DMS53 treated with DMSO at 0.1 percent for 48 hours (cell line): ENCODE results near the gene C16orf89.

Experiments
- DNase-seq: peaks from one replicate; lab custom pipeline; 2025; ENCODE audit not compliant: unreplicated experiment; lab: John Stamatoyannopoulos, UW

C16orf89 gene

GRCh38 chr16:5033256-5034166 lies 32.2 kb downstream of the C16orf89 start, which contains the start of gene NAGPA:
Gene NAGPA (minus strand): TSS chr16:5033935. CDS start chr16:5033914, 21 bp downstream.
- DNase-seq = peak; percentile 49

GRCh38 chr16:5032748-5033167 lies 33.0 kb downstream of the C16orf89 start:
- DNase-seq = no peak

- no peak for DNase-seq
Measured at GRCh38 chr16:5031601-5032000, 34.2 kb downstream of the C16orf89 start.

- DNase-seq = no peak
Measured at GRCh38 chr16:5030251-5030870, 35.4 kb downstream of the C16orf89 start.

- no peak for DNase-seq
Measured at GRCh38 chr16:5028950-5029475, 36.7 kb downstream of the C16orf89 start.

GRCh38 chr16:5027575-5028235 lies 38.1 kb downstream of the C16orf89 start:
- DNase-seq = no peak

GRCh38 chr16:5027086-5027485 lies 38.7 kb downstream of the C16orf89 start:
- DNase-seq = no peak

- DNase-seq = no peak
Measured at GRCh38 chr16:5026664-5027063, 39.1 kb downstream of the C16orf89 start.

- no peak for DNase-seq
Measured at GRCh38 chr16:5025171-5025632, 40.6 kb downstream of the C16orf89 start.

- peak; percentile 19 for DNase-seq
Measured at GRCh38 chr16:5024632-5025031, 41.1 kb downstream of the C16orf89 start.

- DNase-seq = no peak
Measured at GRCh38 chr16:5022521-5022920, 43.2 kb downstream of the C16orf89 start.

GRCh38 chr16:5020551-5020950 lies 45.2 kb downstream of the C16orf89 start:
- no peak for DNase-seq

- DNase-seq = no peak
Measured at GRCh38 chr16:5019775-5020174, 46.0 kb downstream of the C16orf89 start.

GRCh38 chr16:5018793-5019192 lies 47.0 kb downstream of the C16orf89 start:
- no peak for DNase-seq

- no peak for DNase-seq
Measured at GRCh38 chr16:5017678-5017969, 48.1 kb downstream of the C16orf89 start.

- DNase-seq = no peak
Measured at GRCh38 chr16:5016967-5017677, 48.6 kb downstream of the C16orf89 start.

- DNase-seq = no peak
Measured at GRCh38 chr16:5015887-5016286, 49.9 kb downstream of the C16orf89 start.

GRCh38 chr16:5015351-5015750 lies 50.4 kb downstream of the C16orf89 start:
- DNase-seq = no peak

- no peak for DNase-seq
Measured at GRCh38 chr16:5012887-5013286, 52.9 kb downstream of the C16orf89 start.

- DNase-seq = no peak
Measured at GRCh38 chr16:5011637-5012036, 54.1 kb downstream of the C16orf89 start.
